ENCODE results near the gene FARP1.

FARP1 gene

GRCh38 chr13:98240974-98241373 is 98.1 kb downstream of the FARP1 start:
- TF ChIP-seq CTCF (IDR thresholded peaks at IDR 0.05; ENCODE audit: borderline replicate concordance, control extremely low read depth, extremely low read depth, insufficient read depth, missing control alignments): no peak
- no peak for DNase-seq (ENCODE audit: low spot score)
- in situ Hi-C loops (cut with MboI; ENCODE audit: low sequenced_read_pairs, unreplicated experiment): no loop called here

GRCh38 chr13:98241976-98242375 is 99.1 kb downstream of the FARP1 start:
- DNase-seq (ENCODE audit: low spot score): no peak
- no peak for TF ChIP-seq CTCF (IDR thresholded peaks at IDR 0.05; ENCODE audit: borderline replicate concordance, control extremely low read depth, extremely low read depth, insufficient read depth, missing control alignments)
- in situ Hi-C loops (cut with MboI; ENCODE audit: low sequenced_read_pairs, unreplicated experiment): no loop called here

- DNase-seq (ENCODE audit: low spot score): no peak
- no peak for TF ChIP-seq CTCF (IDR thresholded peaks at IDR 0.05; ENCODE audit: borderline replicate concordance, control extremely low read depth, extremely low read depth, insufficient read depth, missing control alignments)
- in situ Hi-C loops (cut with MboI; ENCODE audit: low sequenced_read_pairs, unreplicated experiment): no loop called here
These were observed 99.5 kb downstream of the FARP1 start for GRCh38 chr13:98242403-98242802.

GRCh38 chr13:98243929-98244272 is 101.0 kb downstream of the FARP1 start:
- no peak for TF ChIP-seq CTCF (IDR thresholded peaks at IDR 0.05; ENCODE audit: borderline replicate concordance, control extremely low read depth, extremely low read depth, insufficient read depth, missing control alignments)

GRCh38 chr13:98246538-98247172 is 103.8 kb downstream of the FARP1 start:
- TF ChIP-seq CTCF (IDR thresholded peaks at IDR 0.05; ENCODE audit: borderline replicate concordance, control extremely low read depth, extremely low read depth, insufficient read depth, missing control alignments): no peak
- no peak for DNase-seq (ENCODE audit: low spot score)
- in situ Hi-C loops (cut with MboI; ENCODE audit: low sequenced_read_pairs, unreplicated experiment): no loop called here

More at GRCh38 chr13:98243929-98244272, 101.0 kb downstream of the FARP1 start:
- in situ Hi-C loops (cut with MboI; ENCODE audit: low sequenced_read_pairs, unreplicated experiment): no loop called here
- DNase-seq (ENCODE audit: low spot score): no peak

- in situ Hi-C loops (cut with MboI; ENCODE audit: low sequenced_read_pairs, unreplicated experiment): no loop called here
- no peak for DNase-seq (ENCODE audit: low spot score)
- no peak for TF ChIP-seq CTCF (IDR thresholded peaks at IDR 0.05; ENCODE audit: borderline replicate concordance, control extremely low read depth, extremely low read depth, insufficient read depth, missing control alignments)
These were observed 108.8 kb downstream of the FARP1 start for GRCh38 chr13:98251708-98252107.
